ENCODE results near the gene RBKS.

RBKS gene

DNA sequence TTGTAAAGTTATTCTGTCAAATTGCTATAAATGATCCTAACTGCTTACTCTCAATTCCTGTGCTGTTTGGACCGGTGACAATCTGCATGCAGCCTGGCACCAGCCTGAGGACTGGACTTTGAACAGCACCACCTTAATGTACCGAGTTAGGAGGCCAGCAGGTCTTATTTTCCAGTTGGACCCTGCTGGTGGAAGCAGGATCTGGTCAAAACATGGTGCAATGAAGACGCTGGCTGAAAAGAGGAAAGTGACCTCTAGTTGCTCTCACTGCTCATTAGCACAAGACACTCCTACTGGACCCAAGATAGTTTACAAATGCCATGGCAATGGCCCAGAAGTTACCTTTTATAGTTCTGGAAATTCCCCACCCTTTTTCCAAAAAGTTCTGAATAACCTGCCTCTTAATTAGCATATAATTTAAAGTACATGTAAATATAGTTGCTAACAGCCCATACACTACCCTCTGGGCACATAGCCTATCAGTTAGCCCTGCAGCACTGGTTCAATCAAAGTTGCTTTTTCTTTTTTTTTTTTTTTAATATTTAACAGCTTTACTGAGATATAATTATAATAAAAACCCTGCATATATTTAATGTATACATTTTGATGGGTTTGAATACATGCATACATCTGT, 35.8 kb downstream of the RBKS start:
- in situ Hi-C loops (cut with MboI; ENCODE audit: low sequenced_read_pairs), result no loop called here
- no peak for DNase-seq (ENCODE audit: low spot score in 2 of 2)
- no peaks in the 10 kb centered on the region for H3K27me3 ChIP-seq (ENCODE audit: low read depth)

GRCh38 chr2:27852691-27853090, 37.5 kb downstream of the RBKS start:
- Histone ChIP-seq H3K4me3 (no peak overlapping the region), H3K4me1 (no peaks in the 10 kb centered on the region), H3K27me3 (ENCODE audit: low read depth) (no peaks in the 10 kb centered on the region), H3K36me3 (replicated peaks) (no peaks in the 10 kb centered on the region), H3K9me3 (no peaks in the 10 kb centered on the region)
- in situ Hi-C loops (cut with MboI; ENCODE audit: low sequenced_read_pairs), result no loop called here
- no peak for DNase-seq (ENCODE audit: low spot score in 2 of 2)

More for the DNA sequence above, 35.8 kb downstream of the RBKS start:
- H3K4me3 ChIP-seq, result no peak overlapping the region
- peaks cover 2% of the 10 kb centered on the region; the same call in 1 of the 2 replicates for H3K9me3 ChIP-seq
- no peaks in the 10 kb centered on the region for H3K4me1 ChIP-seq
- no peaks in the 10 kb centered on the region for H3K36me3 ChIP-seq (replicated peaks)

GRCh38 chr2:27849558-27850205, 40.5 kb downstream of the RBKS start:
- no peaks in the 10 kb centered on the region for H3K9me3 ChIP-seq
- no peak overlapping the region for H3K4me3 ChIP-seq
- H3K27me3 ChIP-seq (ENCODE audit: low read depth), result no peaks in the 10 kb centered on the region
- H3K4me1 ChIP-seq, result no peaks in the 10 kb centered on the region
- in situ Hi-C loops (cut with MboI; ENCODE audit: low sequenced_read_pairs), result no loop called here
- H3K36me3 ChIP-seq (replicated peaks), result no peaks in the 10 kb centered on the region
- no peak for DNase-seq (ENCODE audit: low spot score in 2 of 2)

- H3K27me3 ChIP-seq (ENCODE audit: low read depth), result no peaks in the 10 kb centered on the region
- H3K4me3 ChIP-seq, result no peak overlapping the region
- peaks cover 14% of the 10 kb centered on the region for H3K4me1 ChIP-seq
- DNase-seq (ENCODE audit: low spot score in 2 of 2), result no peak
- H3K36me3 ChIP-seq (replicated peaks), result no peaks in the 10 kb centered on the region
- H3K9me3 ChIP-seq, result no peaks in the 10 kb centered on the region
- in situ Hi-C loops (cut with MboI; ENCODE audit: low sequenced_read_pairs), result no loop called here
Observed at GRCh38 chr2:27847333-27847732, 42.9 kb downstream of the RBKS start.

GRCh38 chr2:27844821-27845255, 45.3 kb downstream of the RBKS start:
- no peak for DNase-seq (ENCODE audit: low spot score in 2 of 2)
- in situ Hi-C loops (cut with MboI; ENCODE audit: low sequenced_read_pairs), result no loop called here
- H3K9me3 ChIP-seq, result no peaks in the 10 kb centered on the region
- H3K4me3 ChIP-seq, result no peak overlapping the region
- H3K4me1 ChIP-seq, result peaks cover 14% of the 10 kb centered on the region
- H3K36me3 ChIP-seq (replicated peaks), result no peaks in the 10 kb centered on the region
- H3K27me3 ChIP-seq (ENCODE audit: low read depth), result no peaks in the 10 kb centered on the region

DNA sequence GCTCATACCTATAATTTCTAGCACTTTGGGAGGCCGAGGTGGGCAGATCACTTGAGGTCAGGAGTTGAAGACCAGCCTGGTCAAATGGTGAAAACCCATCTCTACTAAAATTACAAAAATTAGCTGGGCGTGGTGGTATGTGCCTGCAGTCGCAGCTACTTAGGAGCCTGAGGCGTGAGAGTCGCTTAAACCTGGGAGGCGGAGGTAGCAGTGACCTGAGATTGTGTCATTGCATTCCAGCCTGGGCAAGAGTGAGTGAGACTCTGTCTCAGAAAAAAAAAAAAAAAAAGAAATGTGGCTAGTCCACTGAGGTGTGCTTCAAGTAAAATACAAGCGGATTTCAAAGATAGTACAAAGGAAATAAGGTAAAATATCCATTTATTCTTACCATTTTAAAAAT, 46.2 kb downstream of the RBKS start:
- no peak for DNase-seq (ENCODE audit: low spot score in 2 of 2)
- Histone ChIP-seq H3K9me3 (no peaks in the 10 kb centered on the region), H3K4me3 (no peak overlapping the region), H3K27me3 (ENCODE audit: low read depth) (no peaks in the 10 kb centered on the region), H3K4me1 (peaks cover 14% of the 10 kb centered on the region), H3K36me3 (replicated peaks) (no peaks in the 10 kb centered on the region)
- in situ Hi-C loops (cut with MboI; ENCODE audit: low sequenced_read_pairs), result no loop called here

- peak; percentile 66 to 76 for DNase-seq (ENCODE audit: low spot score in 2 of 2)
- H3K9me3 ChIP-seq, result no peaks in the 10 kb centered on the region
- H3K36me3 ChIP-seq (replicated peaks), result no peaks in the 10 kb centered on the region
- peaks cover 14% of the 10 kb centered on the region for H3K4me1 ChIP-seq
- in situ Hi-C loops (cut with MboI; ENCODE audit: low sequenced_read_pairs), result no loop called here
- no peak overlapping the region for H3K4me3 ChIP-seq
- H3K27me3 ChIP-seq (ENCODE audit: low read depth), result no peaks in the 10 kb centered on the region
Observed at GRCh38 chr2:27842894-27843293, 47.3 kb downstream of the RBKS start.

GRCh38 chr2:27839022-27839618, 51.1 kb downstream of the RBKS start:
- no peaks in the 10 kb centered on the region for H3K9me3 ChIP-seq
- in situ Hi-C loops (cut with MboI; ENCODE audit: low sequenced_read_pairs), result no loop called here
- no peak for DNase-seq (ENCODE audit: low spot score in 2 of 2)
- peaks cover 14% of the 10 kb centered on the region for H3K4me1 ChIP-seq
- H3K27me3 ChIP-seq (ENCODE audit: low read depth), result no peaks in the 10 kb centered on the region
- H3K36me3 ChIP-seq (replicated peaks), result no peaks in the 10 kb centered on the region
- H3K4me3 ChIP-seq, result no peak overlapping the region

- no peaks in the 10 kb centered on the region for H3K36me3 ChIP-seq (replicated peaks)
- no peak overlapping the region for H3K4me3 ChIP-seq
- no peaks in the 10 kb centered on the region for H3K27me3 ChIP-seq (ENCODE audit: low read depth)
- in situ Hi-C loops (cut with MboI; ENCODE audit: low sequenced_read_pairs), result no loop called here
- no peak for DNase-seq (ENCODE audit: low spot score in 2 of 2)
- no peaks in the 10 kb centered on the region for H3K9me3 ChIP-seq
- peaks cover 12% of the 10 kb centered on the region for H3K4me1 ChIP-seq
Observed at GRCh38 chr2:27838502-27838901, 51.7 kb downstream of the RBKS start.

DNA sequence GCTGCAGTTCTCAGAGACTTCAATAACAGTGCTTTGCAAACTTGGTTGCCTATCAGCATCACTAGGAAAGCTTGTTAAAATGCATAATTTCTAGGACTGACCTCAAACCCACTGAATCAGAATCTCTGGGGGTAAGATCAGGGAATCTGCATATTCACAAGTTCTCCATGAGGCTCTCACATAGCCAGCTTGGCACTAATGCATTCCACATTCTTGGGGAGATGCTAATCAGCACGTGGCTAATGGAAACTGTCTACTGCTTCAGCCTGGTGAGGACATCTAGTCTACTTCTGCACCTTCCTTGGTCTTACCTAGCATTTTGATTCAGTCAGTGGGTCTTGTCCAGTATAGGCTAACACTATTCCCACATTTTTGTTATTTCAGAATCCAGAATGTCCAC, 56.3 kb downstream of the RBKS start:
- peaks cover 3% of the 10 kb centered on the region; the same call in 1 of the 2 replicates for H3K27me3 ChIP-seq (ENCODE audit: low read depth)
- no peaks in the 10 kb centered on the region for H3K36me3 ChIP-seq (replicated peaks)
- no peak for DNase-seq (ENCODE audit: low spot score in 2 of 2)
- H3K9me3 ChIP-seq, result no peaks in the 10 kb centered on the region
- no peak overlapping the region for H3K4me3 ChIP-seq
- H3K4me1 ChIP-seq, result no peaks in the 10 kb centered on the region; the same call in 1 of the 2 replicates
- in situ Hi-C loops (cut with MboI; ENCODE audit: low sequenced_read_pairs), result no loop called here

DNA sequence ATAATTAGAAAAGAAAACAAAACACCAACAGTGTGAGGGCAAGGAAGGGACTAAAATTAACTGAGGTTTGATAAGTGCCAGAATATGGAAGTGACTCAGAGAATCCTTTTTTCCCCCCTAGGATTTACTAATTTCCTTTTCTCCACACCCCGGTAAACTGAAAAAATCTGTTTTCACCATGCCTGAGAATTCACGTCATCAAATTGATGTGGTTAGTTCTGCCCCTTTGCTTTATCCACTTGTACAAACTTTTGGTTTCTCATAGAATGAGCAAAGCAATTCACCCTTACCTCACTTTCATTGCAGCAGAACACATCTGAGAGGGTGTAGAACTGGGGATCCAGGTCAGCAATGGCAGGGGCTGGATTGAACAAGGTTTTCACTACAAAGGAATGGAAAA, 57.8 kb downstream of the RBKS start:
- no peaks in the 10 kb centered on the region; the same call in 1 of the 2 replicates for H3K4me1 ChIP-seq
- in situ Hi-C loops (cut with MboI; ENCODE audit: low sequenced_read_pairs), result no loop called here
- no peak for DNase-seq (ENCODE audit: low spot score in 2 of 2)
- no peak overlapping the region for H3K4me3 ChIP-seq
- H3K9me3 ChIP-seq, result no peaks in the 10 kb centered on the region
- no peaks in the 10 kb centered on the region for H3K36me3 ChIP-seq (replicated peaks)
- H3K27me3 ChIP-seq (ENCODE audit: low read depth), result peaks cover 3% of the 10 kb centered on the region; the same call in 1 of the 2 replicates

- H3K36me3 ChIP-seq (replicated peaks), result no peaks in the 10 kb centered on the region
- H3K27me3 ChIP-seq (ENCODE audit: low read depth), result peaks cover 3% of the 10 kb centered on the region; the same call in 1 of the 2 replicates
- no peaks in the 10 kb centered on the region for H3K9me3 ChIP-seq
- in situ Hi-C loops (cut with MboI; ENCODE audit: low sequenced_read_pairs), result no loop called here
- no peak overlapping the region for H3K4me3 ChIP-seq
- no peaks in the 10 kb centered on the region; the same call in 1 of the 2 replicates for H3K4me1 ChIP-seq
- no peak for DNase-seq (ENCODE audit: low spot score in 2 of 2)
Observed at GRCh38 chr2:27831279-27832050, 58.7 kb downstream of the RBKS start.

DNA sequence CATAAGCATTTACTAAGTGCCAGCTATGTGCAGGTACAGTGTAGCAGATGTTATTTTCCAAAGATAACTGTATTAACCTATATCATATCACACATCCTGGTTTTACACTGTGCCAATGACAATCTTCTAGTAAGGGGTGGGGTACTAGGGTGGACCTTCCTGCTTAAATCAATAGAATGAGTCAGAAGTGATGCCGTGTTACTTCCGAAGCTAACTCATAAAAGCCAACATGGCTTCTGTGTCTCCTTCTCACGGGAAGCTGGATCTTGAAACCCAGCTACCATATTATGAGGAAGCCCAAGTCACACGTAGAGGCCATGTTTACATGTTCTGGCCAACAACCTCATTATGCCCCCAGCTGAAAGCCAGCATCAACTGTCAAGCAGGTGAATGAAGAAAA, 59.5 kb downstream of the RBKS start:
- H3K4me3 ChIP-seq, result no peak overlapping the region
- no peaks in the 10 kb centered on the region for H3K9me3 ChIP-seq
- no peaks in the 10 kb centered on the region for H3K36me3 ChIP-seq (replicated peaks)
- in situ Hi-C loops (cut with MboI; ENCODE audit: low sequenced_read_pairs), result no loop called here
- no peaks in the 10 kb centered on the region; the same call in 1 of the 2 replicates for H3K4me1 ChIP-seq
- peaks cover 3% of the 10 kb centered on the region; the same call in 1 of the 2 replicates for H3K27me3 ChIP-seq (ENCODE audit: low read depth)
- no peak for DNase-seq (ENCODE audit: low spot score in 2 of 2)
